Measurements from ENCODE around the gene NUDT16L1. TPM values are rescaled to one million over a fixed set of nuclear protein-coding genes. Genes with fewer than 3 reads are reported as not detected.

The NUDT16L1 gene
- total RNA-seq, 6 donors from 2014 or later, result 14.9 to 66.0 (median 34.1) TPM

- Histone ChIP-seq H3K36me3 (peaks cover 4 to 52% (median 37%) of the 10 kb centered on the region in 4 donors), H3K9me3 (no peaks in the 10 kb centered on the region), H3K27me3 (no peaks in the 10 kb centered on the region), H3K27ac (peak overlapping the region; percentile 86 to 91 (median 88)), H3K4me1 (peaks cover 17 to 35% (median 21%) of the 10 kb centered on the region in 4 donors), H3K4me3 (peak overlapping the region; percentile 88 to 100 (median 98))
- 30 to 33% methylated on average over 7 to 20 of the region's 31 CpGs for WGBS, 2 donors
- DNase-seq (no peak), ATAC-seq (ENCODE audit: low FRiP score in 2 of 2) (peak; percentile 1 to 3)
- TF ChIP-seq EP300 (IDR thresholded peaks at IDR 0.05), result no peak
- no peak for TF ChIP-seq POLR2A (IDR thresholded peaks at IDR 0.05)
- TF ChIP-seq POLR2AphosphoS5 (IDR thresholded peaks at IDR 0.05), result no peak
- no peak for TF ChIP-seq CTCF (IDR thresholded peaks at IDR 0.05)
Measured at GRCh38 chr16:4692460-4693295, 684 bp upstream of the NUDT16L1 start.

GRCh38 chr16:4693956-4694641 lies 737 bp downstream of the NUDT16L1 start:
- Histone ChIP-seq H3K27me3 (no peaks in the 10 kb centered on the region), H3K9me3 (no peaks in the 10 kb centered on the region), H3K4me1 (peaks cover 17 to 35% (median 21%) of the 10 kb centered on the region in 4 donors), H3K36me3 (peaks cover 8 to 52% (median 36%) of the 10 kb centered on the region in 4 donors), H3K27ac (peak overlapping the region; percentile 86 to 91 (median 88)), H3K4me3 (peak overlapping the region; percentile 71 to 100 (median 98))
- 0 to 1% methylated on average over 2 to 12 of the region's 54 CpGs for WGBS, 2 donors
- DNase-seq, result peak; percentile 50 to 93
- TF ChIP-seq CTCF (IDR thresholded peaks at IDR 0.05), result no peak
- peak in 1 of 2 donors; percentile 61 for ATAC-seq (ENCODE audit: low FRiP score in 2 of 2)

GRCh38 chr16:4694642-4695451 lies 1.5 kb downstream of the NUDT16L1 start:
- ATAC-seq (ENCODE audit: low FRiP score in 2 of 2) (no peak), DNase-seq (no peak)
- TF ChIP-seq POLR2AphosphoS5 (IDR thresholded peaks at IDR 0.05) (no peak), POLR2A (IDR thresholded peaks at IDR 0.05) (no peak), EP300 (IDR thresholded peaks at IDR 0.05) (no peak), CTCF (IDR thresholded peaks at IDR 0.05) (no peak)
- peak overlapping the region; percentile 86 to 91 (median 88) for H3K27ac ChIP-seq
- WGBS, 2 donors, result 20 to 57% methylated on average over 1 to 23 of the region's 26 CpGs
- H3K4me1 ChIP-seq, result peaks cover 17 to 35% (median 21%) of the 10 kb centered on the region in 4 donors
- H3K36me3 ChIP-seq, result peaks cover 12 to 54% (median 35%) of the 10 kb centered on the region in 4 donors
- peak overlapping the region in 3 of 4 donors; percentile 96 to 100 (median 100) for H3K4me3 ChIP-seq
- H3K27me3 ChIP-seq, result no peaks in the 10 kb centered on the region
- H3K9me3 ChIP-seq, result no peaks in the 10 kb centered on the region

- TF ChIP-seq EP300 (IDR thresholded peaks at IDR 0.05) (no peak), POLR2A (IDR thresholded peaks at IDR 0.05) (no peak), CTCF (IDR thresholded peaks at IDR 0.05) (no peak)
- 68 to 74% methylated on average over 8 to 10 of the region's 12 CpGs for WGBS, 2 donors
Measured at GRCh38 chr16:4695473-4696171, 2.3 kb downstream of the NUDT16L1 start.

More at GRCh38 chr16:4695473-4696171, 2.3 kb downstream of the NUDT16L1 start:
- no peak overlapping the region for H3K4me3 ChIP-seq
- H3K27me3 ChIP-seq, result no peaks in the 10 kb centered on the region
- H3K9me3 ChIP-seq, result no peaks in the 10 kb centered on the region
- H3K36me3 ChIP-seq, result peaks cover 12 to 56% (median 41%) of the 10 kb centered on the region in 4 donors
- H3K27ac ChIP-seq, result peak overlapping the region in 2 of 4 donors; percentile 86 to 91
- ATAC-seq (ENCODE audit: low FRiP score in 2 of 2) (no peak), DNase-seq (no peak)
- peaks cover 17 to 34% (median 21%) of the 10 kb centered on the region in 4 donors for H3K4me1 ChIP-seq
